CD4-positive, alpha-beta T cell treated with Interleukin-4 for 1 hour (primary cell): ENCODE data around the gene IL19.
"Not testable (repeated sequence)": the region's sequence is repeated elsewhere in the genome, so short reads cannot be mapped to it uniquely, and the experiment has no call there.

Experiments
- DNase-seq, 2 donors: peaks; one replicate each; pipeline ENCODE4 v3.0.0-alpha.2; 2020 to 2022

Gene IL19

GRCh38 chr1:206741142-206741701 lies 29.4 kb upstream of the IL19 start:
- no peak for DNase-seq

GRCh38 chr1:206742719-206743383 lies 27.7 kb upstream of the IL19 start:
- no peak for DNase-seq

GRCh38 chr1:206744683-206745082 lies 25.9 kb upstream of the IL19 start:
- DNase-seq: no peak

- no peak for DNase-seq
Measured at GRCh38 chr1:206745301-206745700, 25.3 kb upstream of the IL19 start.

- no peak for DNase-seq
Measured at GRCh38 chr1:206748348-206749030, 22.1 kb upstream of the IL19 start.

GRCh38 chr1:206751891-206752290 lies 18.7 kb upstream of the IL19 start:
- DNase-seq: no peak

- DNase-seq: no peak
Measured at GRCh38 chr1:206752481-206752880, 18.1 kb upstream of the IL19 start.

GRCh38 chr1:206753141-206753540 lies 17.4 kb upstream of the IL19 start:
- no peak for DNase-seq

- no peak for DNase-seq
Measured at GRCh38 chr1:206754011-206754410, 16.6 kb upstream of the IL19 start.

GRCh38 chr1:206757524-206758266 lies 12.9 kb upstream of the IL19 start:
- DNase-seq: peak in 1 of 2 donors; percentile 67

- DNase-seq: no peak
Measured at GRCh38 chr1:206760590-206760989, 10.0 kb upstream of the IL19 start.

GRCh38 chr1:206761159-206761768 lies 9.3 kb upstream of the IL19 start:
- no peak for DNase-seq

- DNase-seq: not testable (repeated sequence)
Measured at GRCh38 chr1:206762741-206763364, 7.7 kb upstream of the IL19 start.

GRCh38 chr1:206765771-206766170 lies 4.8 kb upstream of the IL19 start:
- DNase-seq: not testable (repeated sequence)

GRCh38 chr1:206766251-206766856 lies 4.2 kb upstream of the IL19 start:
- DNase-seq: peak; percentile 74

GRCh38 chr1:206768472-206769303 lies 1.9 kb upstream of the IL19 start:
- DNase-seq: no peak

GRCh38 chr1:206769304-206769731 lies 1.3 kb upstream of the IL19 start:
- DNase-seq: peak; percentile 35 to 57

- DNase-seq: no peak
Measured at GRCh38 chr1:206771338-206771692, 742 bp downstream of the IL19 start.

GRCh38 chr1:206772243-206772937 lies 1.8 kb downstream of the IL19 start, which contains the start of gene IL10:
Gene IL10, minus strand, starts transcription at chr1:206772494. Its CDS starts 59 bp downstream, at chr1:206772435.
- DNase-seq: no peak

- DNase-seq: no peak
Measured at GRCh38 chr1:206774093-206774492, 3.5 kb downstream of the IL19 start.

GRCh38 chr1:206776229-206776628 lies 5.7 kb downstream of the IL19 start:
- DNase-seq: no peak
